Bronchial epithelial cell (primary cell): Measurements from ENCODE around the gene ANKS1B. TPM values are rescaled to one million over a fixed set of nuclear protein-coding genes. Genes with fewer than 3 reads are reported as not detected.
"Not testable (repeated sequence)": the region's sequence is repeated elsewhere in the genome, so short reads cannot be mapped to it uniquely, and the experiment has no call there.

Source experiments
- DNase-seq: peaks from one replicate; pipeline ENCODE4 v3.0.0-alpha.2; 2010; ENCODE audit warnings: low read depth
- FAIRE-seq: peaks from 2 replicates; lab custom pipeline; 2011; peaks lifted over from hg19 to GRCh38; lab: Jason Lieb, UNC
- H3K27me3 ChIP-seq: 2 replicates; pipeline ENCODE4 v1.5.1; 2011; ENCODE audit warnings: low read length; ENCODE audit not compliant: control insufficient read depth, insufficient read depth
- H3K36me3 ChIP-seq: 2 replicates; pipeline ENCODE4 v1.5.1; 2011; ENCODE audit warnings: low read length; ENCODE audit not compliant: control insufficient read depth, insufficient read depth
- H3K4me3 ChIP-seq: 2 replicates; pipeline ENCODE4 v1.5.1; 2011; ENCODE audit warnings: mild to moderate bottlenecking, low read depth, low read length, control low read depth
- CTCF ChIP-seq: IDR thresholded peaks from 2 replicates; pipeline ENCODE4 v1.5.1; 2011; ENCODE audit warnings: mild to moderate bottlenecking, moderate library complexity, low read length, control low read depth, inconsistent platforms; ENCODE audit not compliant: insufficient read depth, severe bottlenecking
- total RNA-seq: library from RNA; depleted of rRNA; stranded (reverse); fragments of >200 nt; gene quantifications from 2 replicates; pipeline ENCODE4 v1.2.1, GENCODE V29; 2014

Gene ANKS1B
- total RNA-seq, 1 donor from 2014 or later, result 0.26 TPM

GRCh38 chr12:99596762-99597161 lies 388.0 kb downstream of the ANKS1B start:
- no peak for DNase-seq
- FAIRE-seq, result no peak
- Histone ChIP-seq H3K36me3 (no peaks in the 10 kb centered on the region), H3K4me3 (no peak overlapping the region), H3K27me3 (no peaks in the 10 kb centered on the region)
- TF ChIP-seq CTCF, result no peak

GRCh38 chr12:99577125-99577524 lies 407.6 kb downstream of the ANKS1B start:
- H3K36me3 ChIP-seq, H3K4me3 ChIP-seq, DNase-seq, FAIRE-seq, H3K27me3 ChIP-seq: not testable (repeated sequence)

- DNase-seq, result no peak
- Histone ChIP-seq H3K27me3 (no peaks in the 10 kb centered on the region), H3K36me3 (no peaks in the 10 kb centered on the region), H3K4me3 (no peak overlapping the region)
- no peak for TF ChIP-seq CTCF
- no peak for FAIRE-seq
These were observed 410.8 kb downstream of the ANKS1B start for GRCh38 chr12:99573980-99574379.

- no peak overlapping the region for H3K4me3 ChIP-seq
- no peaks in the 10 kb centered on the region for H3K36me3 ChIP-seq
- TF ChIP-seq CTCF, result no peak
- DNase-seq (no peak), FAIRE-seq (no peak)
- no peaks in the 10 kb centered on the region for H3K27me3 ChIP-seq
These were observed 417.7 kb downstream of the ANKS1B start for GRCh38 chr12:99567072-99567471.

GRCh38 chr12:99558109-99558508 lies 426.6 kb downstream of the ANKS1B start:
- no peaks in the 10 kb centered on the region for H3K27me3 ChIP-seq
- no peaks in the 10 kb centered on the region for H3K36me3 ChIP-seq
- FAIRE-seq, result no peak
- TF ChIP-seq CTCF, result no peak
- no peak for DNase-seq
- H3K4me3 ChIP-seq, result no peak overlapping the region

DNA sequence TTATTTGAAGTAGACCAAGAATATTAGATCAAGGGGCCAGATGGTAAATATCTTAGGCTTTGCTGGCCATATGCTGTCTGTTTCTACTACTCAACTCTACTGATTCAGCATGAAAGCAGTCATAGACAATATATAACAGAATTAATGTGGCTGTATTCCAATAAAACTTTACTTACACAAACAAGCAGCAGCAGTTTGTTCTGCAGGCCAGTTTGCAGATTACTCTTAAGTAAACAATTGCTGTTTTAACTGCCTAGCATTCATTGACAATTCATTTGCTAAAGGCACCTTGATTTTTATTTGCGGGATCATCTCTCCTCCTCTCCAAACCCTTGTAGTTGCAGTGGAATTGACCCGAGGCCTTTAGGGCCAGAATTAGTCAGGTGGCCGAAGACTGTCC lies 431.3 kb downstream of the ANKS1B start:
- Histone ChIP-seq H3K27me3 (no peaks in the 10 kb centered on the region), H3K36me3 (no peaks in the 10 kb centered on the region), H3K4me3 (no peak overlapping the region)
- FAIRE-seq (no peak), DNase-seq (no peak)
- TF ChIP-seq CTCF, result no peak
